ENCODE measurements around the gene DFFB. TPM values are rescaled to one million over a fixed set of nuclear protein-coding genes. Genes with fewer than 3 reads are reported as not detected.
"Not testable (repeated sequence)": the region's sequence is repeated elsewhere in the genome, so short reads cannot be mapped to it uniquely, and the experiment has no call there.

Gene DFFB, protein sequence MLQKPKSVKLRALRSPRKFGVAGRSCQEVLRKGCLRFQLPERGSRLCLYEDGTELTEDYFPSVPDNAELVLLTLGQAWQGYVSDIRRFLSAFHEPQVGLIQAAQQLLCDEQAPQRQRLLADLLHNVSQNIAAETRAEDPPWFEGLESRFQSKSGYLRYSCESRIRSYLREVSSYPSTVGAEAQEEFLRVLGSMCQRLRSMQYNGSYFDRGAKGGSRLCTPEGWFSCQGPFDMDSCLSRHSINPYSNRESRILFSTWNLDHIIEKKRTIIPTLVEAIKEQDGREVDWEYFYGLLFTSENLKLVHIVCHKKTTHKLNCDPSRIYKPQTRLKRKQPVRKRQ
- total RNA-seq (ENCODE audit: low replicate concordance): 4.8 and 9.0 TPM in 2 replicates

DNA sequence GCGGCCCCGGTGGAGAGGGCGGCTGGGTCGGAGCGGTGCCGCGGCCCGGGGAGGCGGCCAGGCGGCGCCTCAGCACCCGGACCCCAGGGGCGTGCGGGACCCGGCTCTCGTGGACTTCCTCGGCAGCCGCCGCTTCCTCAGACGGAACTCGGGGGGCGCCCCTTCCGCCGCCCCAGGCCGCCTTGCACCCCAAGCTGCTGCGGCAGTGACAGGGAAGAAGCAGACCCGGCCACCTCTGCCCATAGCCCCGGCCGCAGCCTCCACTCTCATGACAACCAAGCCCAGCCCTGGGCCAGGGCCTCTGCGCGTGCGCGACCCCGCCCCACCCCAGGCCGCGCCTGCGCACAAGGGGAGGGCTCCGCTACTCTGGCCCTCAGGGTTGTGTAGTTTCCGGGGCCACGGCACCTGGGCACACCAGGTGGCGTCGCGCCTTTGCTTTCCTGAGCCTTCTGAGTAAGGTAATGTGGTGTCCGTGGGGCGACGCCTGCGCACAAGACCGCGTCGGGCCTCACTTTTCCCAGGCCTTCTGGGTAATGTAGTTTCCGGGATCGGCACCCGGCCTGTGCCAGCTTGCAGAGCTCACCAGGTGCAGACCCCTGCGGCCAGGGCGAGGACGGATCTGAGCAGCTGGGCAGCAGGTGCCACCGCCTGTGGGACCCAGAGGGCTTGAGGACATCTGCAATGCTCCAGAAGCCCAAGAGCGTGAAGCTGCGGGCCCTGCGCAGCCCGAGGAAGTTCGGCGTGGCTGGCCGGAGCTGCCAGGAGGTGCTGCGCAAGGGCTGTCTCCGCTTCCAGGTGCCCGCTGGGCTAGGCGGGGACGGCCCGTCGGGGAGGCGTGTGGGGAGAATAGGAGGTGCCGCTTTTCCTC lies at the start of gene DFFB, which contains the start of gene CEP104:
Gene DFFB, plus strand, starts transcription at position 554 of the 868 bp plus-strand sequence. Its CDS starts 128 bp downstream, at position 682.
Gene CEP104, minus strand, starts transcription at position 289 of the 868 bp plus-strand sequence. CDS start 4,804 bp downstream, outside the sequence.
- H3K4me1 ChIP-seq: peaks cover 15% of the 10 kb centered on the region
- no peaks in the 10 kb centered on the region for H3K9me3 ChIP-seq (ENCODE audit: low read depth)
- DNase-seq (ENCODE audit: low spot score): peak; percentile 97
- Mint-ChIP-seq H3K4me1 (peaks cover 14% of the 10 kb centered on the region), H3K36me3 (peaks cover 2% of the 10 kb centered on the region), H3K27ac (peak within 1 kb of the TSS; percentile 60), H3K9me3 (no peaks in the 10 kb centered on the region), H3K4me3 (peak within 1 kb of the TSS; percentile 97), H3K27me3 (ENCODE audit: insufficient read depth, low read depth) (peaks cover 10% of the 10 kb centered on the region)
- peak within 1 kb of the TSS; percentile 75 for H3K4me3 ChIP-seq
- H3K36me3 ChIP-seq: no peaks in the 10 kb centered on the region
- H4K20me1 ChIP-seq (ENCODE audit: low read depth): peaks cover 17% of the 10 kb centered on the region
- H2AFZ ChIP-seq (replicated peaks): peak within 1 kb of the TSS; percentile 77
- peak within 1 kb of the TSS; percentile 57 for H3K9ac ChIP-seq
- peak within 1 kb of the TSS; percentile 85 for H3K4me2 ChIP-seq
- H3K27ac ChIP-seq: no peak within 1 kb of the TSS
- H3F3A ChIP-seq (ENCODE audit: low read depth): peaks cover 7% of the 10 kb centered on the region
- TF ChIP-seq CTCF (IDR thresholded peaks at IDR 0.05): peak; percentile 29
- no peak for TF ChIP-seq EZH2phosphoT487 (IDR thresholded peaks at IDR 0.05)
- TF ChIP-seq EZH2 (IDR thresholded peaks at IDR 0.05): peak; percentile 36
- H3K79me2 ChIP-seq (ENCODE audit: low read depth): peaks cover 25% of the 10 kb centered on the region
- peaks cover 19% of the 10 kb centered on the region for H3K27me3 ChIP-seq

DNA sequence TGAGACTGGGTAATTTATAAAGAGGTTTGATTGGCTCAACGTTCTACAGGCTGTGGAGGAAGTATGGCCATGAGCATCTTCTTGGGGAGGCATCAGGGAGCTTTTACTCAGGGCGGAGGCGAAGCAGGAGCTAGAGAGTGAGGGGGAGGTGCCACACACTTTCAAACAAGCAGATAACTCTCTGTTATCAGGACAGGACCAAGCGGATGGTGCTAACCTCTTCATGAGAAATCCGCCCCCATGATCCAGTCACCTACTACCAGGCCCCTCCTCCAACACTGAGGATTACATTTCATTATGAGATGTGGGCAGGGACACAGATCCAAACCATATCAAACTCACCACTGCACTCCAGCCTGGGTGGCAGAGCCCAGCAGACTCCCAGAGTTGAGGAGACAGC lies 49.5 kb upstream of the DFFB start:
- no peaks in the 10 kb centered on the region for H3K36me3 ChIP-seq
- no peak overlapping the region for H3K4me3 Mint-ChIP-seq
- no peak for DNase-seq (ENCODE audit: low spot score)
- no peak overlapping the region for H3K9ac ChIP-seq
- no peaks in the 10 kb centered on the region for H3K9me3 ChIP-seq (ENCODE audit: low read depth)
- H3K4me1 ChIP-seq: no peaks in the 10 kb centered on the region
- H4K20me1 ChIP-seq (ENCODE audit: low read depth): no peaks in the 10 kb centered on the region
- no peak overlapping the region for H2AFZ ChIP-seq (replicated peaks)
- peaks cover 15% of the 10 kb centered on the region for H3K4me1 Mint-ChIP-seq
- no peaks in the 10 kb centered on the region for H3K79me2 ChIP-seq (ENCODE audit: low read depth)
- H3K27ac ChIP-seq: no peak overlapping the region
- peaks cover 23% of the 10 kb centered on the region for H3K9me3 Mint-ChIP-seq
- H3K27ac Mint-ChIP-seq: no peak overlapping the region
- no peak for TF ChIP-seq EZH2phosphoT487 (IDR thresholded peaks at IDR 0.05)
- no peak for TF ChIP-seq EZH2 (IDR thresholded peaks at IDR 0.05)
- no peak for TF ChIP-seq CTCF (IDR thresholded peaks at IDR 0.05)
- H3K4me3 ChIP-seq: no peak overlapping the region
- peaks cover 2% of the 10 kb centered on the region for H3K27me3 ChIP-seq
- H3K27me3 Mint-ChIP-seq (ENCODE audit: insufficient read depth, low read depth): peaks cover 12% of the 10 kb centered on the region
- H3K36me3 Mint-ChIP-seq: no peaks in the 10 kb centered on the region
- no peaks in the 10 kb centered on the region for H3F3A ChIP-seq (ENCODE audit: low read depth)
- no peak overlapping the region for H3K4me2 ChIP-seq

- Mint-ChIP-seq H3K36me3 (peaks cover 4% of the 10 kb centered on the region), H3K4me3 (no peak overlapping the region), H3K4me1 (peaks cover 17% of the 10 kb centered on the region), H3K9me3 (peaks cover 23% of the 10 kb centered on the region), H3K27ac (no peak overlapping the region), H3K27me3 (ENCODE audit: insufficient read depth, low read depth) (peaks cover 8% of the 10 kb centered on the region)
- H4K20me1 ChIP-seq (ENCODE audit: low read depth): no peaks in the 10 kb centered on the region
- no peaks in the 10 kb centered on the region for H3K9me3 ChIP-seq (ENCODE audit: low read depth)
- H3K27me3 ChIP-seq: no peaks in the 10 kb centered on the region
- no peak for TF ChIP-seq EZH2 (IDR thresholded peaks at IDR 0.05)
- TF ChIP-seq CTCF (IDR thresholded peaks at IDR 0.05): no peak
- TF ChIP-seq EZH2phosphoT487 (IDR thresholded peaks at IDR 0.05): no peak
- no peaks in the 10 kb centered on the region for H3F3A ChIP-seq (ENCODE audit: low read depth)
- H3K4me1 ChIP-seq: no peaks in the 10 kb centered on the region
- H2AFZ ChIP-seq (replicated peaks): no peak overlapping the region
- H3K4me3 ChIP-seq: no peak overlapping the region
- H3K27ac ChIP-seq: no peak overlapping the region
- H3K36me3 ChIP-seq: no peaks in the 10 kb centered on the region
- H3K4me2 ChIP-seq: no peak overlapping the region
- H3K79me2 ChIP-seq (ENCODE audit: low read depth): no peaks in the 10 kb centered on the region
- no peak for DNase-seq (ENCODE audit: low spot score)
- no peak overlapping the region for H3K9ac ChIP-seq
These were observed 47.6 kb upstream of the DFFB start for GRCh38 chr1:3809680-3810079.

- H2AFZ ChIP-seq (replicated peaks); H3K27ac ChIP-seq; H3K9ac ChIP-seq; H3K27ac Mint-ChIP-seq; H3K4me1 ChIP-seq; H3K4me3 Mint-ChIP-seq; H3K9me3 ChIP-seq (ENCODE audit: low read depth); H3K4me3 ChIP-seq; H3K36me3 ChIP-seq; H3K27me3 Mint-ChIP-seq (ENCODE audit: insufficient read depth, low read depth); DNase-seq (ENCODE audit: low spot score); H3K4me2 ChIP-seq; H4K20me1 ChIP-seq (ENCODE audit: low read depth); H3K36me3 Mint-ChIP-seq; H3F3A ChIP-seq (ENCODE audit: low read depth); H3K27me3 ChIP-seq; H3K79me2 ChIP-seq (ENCODE audit: low read depth): not testable (repeated sequence)
- H3K4me1 Mint-ChIP-seq: peaks cover 15% of the 10 kb centered on the region
- peaks cover 18% of the 10 kb centered on the region for H3K9me3 Mint-ChIP-seq
These were observed 47.0 kb upstream of the DFFB start for GRCh38 chr1:3810149-3810761.

Data from neural progenitor cell (in vitro differentiated cells).